KG1 (cell line): ENCODE data around the gene FRZB.
"Not testable (repeated sequence)": the region's sequence is repeated elsewhere in the genome, so short reads cannot be mapped to it uniquely, and the experiment has no call there.

Experiments used
- DNase-seq: peaks from one replicate; lab custom pipeline; 2025; lab: John Stamatoyannopoulos, UW

The FRZB gene

GRCh38 chr2:182890773-182891378 lies 24.4 kb upstream of the FRZB start:
- DNase-seq: no peak

GRCh38 chr2:182890305-182890704 lies 23.9 kb upstream of the FRZB start:
- DNase-seq: no peak

- DNase-seq: no peak
Observed at GRCh38 chr2:182887753-182888415, 21.4 kb upstream of the FRZB start.

- no peak for DNase-seq
Observed at GRCh38 chr2:182887093-182887492, 20.7 kb upstream of the FRZB start.

GRCh38 chr2:182885771-182886170 lies 19.3 kb upstream of the FRZB start:
- no peak for DNase-seq

- no peak for DNase-seq
Observed at GRCh38 chr2:182883451-182883850, 17.0 kb upstream of the FRZB start.

GRCh38 chr2:182880100-182880499 lies 13.7 kb upstream of the FRZB start:
- not testable (repeated sequence) for DNase-seq

GRCh38 chr2:182876653-182877052 lies 10.2 kb upstream of the FRZB start:
- not testable (repeated sequence) for DNase-seq

- DNase-seq: no peak
Observed at GRCh38 chr2:182870227-182870626, 3.8 kb upstream of the FRZB start.

- DNase-seq: no peak
Observed at GRCh38 chr2:182868054-182868796, 1.8 kb upstream of the FRZB start.

GRCh38 chr2:182867426-182868053 lies 1.1 kb upstream of the FRZB start:
- no peak for DNase-seq

GRCh38 chr2:182866095-182866460 lies 359 bp downstream of the FRZB start:
- DNase-seq: no peak

- DNase-seq: no peak
Observed at GRCh38 chr2:182864949-182865570, 1.4 kb downstream of the FRZB start.

GRCh38 chr2:182863642-182864041 lies 2.8 kb downstream of the FRZB start:
- no peak for DNase-seq

GRCh38 chr2:182862091-182862490 lies 4.3 kb downstream of the FRZB start:
- no peak for DNase-seq

- DNase-seq: no peak
Observed at GRCh38 chr2:182860858-182861257, 5.6 kb downstream of the FRZB start.

GRCh38 chr2:182858671-182859070 lies 7.8 kb downstream of the FRZB start:
- no peak for DNase-seq

GRCh38 chr2:182855376-182855775 lies 11.1 kb downstream of the FRZB start:
- no peak for DNase-seq

GRCh38 chr2:182854375-182855105 lies 11.9 kb downstream of the FRZB start:
- no peak for DNase-seq

GRCh38 chr2:182852801-182853200 lies 13.6 kb downstream of the FRZB start:
- DNase-seq: no peak

- DNase-seq: no peak
Observed at GRCh38 chr2:182852090-182852489, 14.3 kb downstream of the FRZB start.
